SK-N-DZ (cell line): ENCODE data around the gene CD70.
"Not testable (repeated sequence)": the region's sequence is repeated elsewhere in the genome, so short reads cannot be mapped to it uniquely, and the experiment has no call there.

Experiments used
- DNase-seq: peaks from one replicate; pipeline ENCODE4 v3.0.0-alpha.2; 2015; ENCODE audit warnings: low spot score
- small RNA-seq, 2 experiments: library from RNA; depleted of rRNA; stranded (forward); fragments of <200 nt; gene quantifications; one replicate each; pipeline ENCODE3, GENCODE V24; 2014

CD70 gene

GRCh38 chr19:6572217-6572616, 18.7 kb downstream of the CD70 start:
- DNase-seq, result no peak

GRCh38 chr19:6571167-6571566, 19.8 kb downstream of the CD70 start:
- DNase-seq, result no peak

GRCh38 chr19:6570764-6571163, 20.2 kb downstream of the CD70 start:
- DNase-seq, result no peak

GRCh38 chr19:6568816-6569215, 22.1 kb downstream of the CD70 start:
- DNase-seq, result no peak

- DNase-seq, result no peak
These were observed 22.9 kb downstream of the CD70 start for GRCh38 chr19:6568010-6568526.

- not testable (repeated sequence) for DNase-seq
These were observed 24.2 kb downstream of the CD70 start for GRCh38 chr19:6566727-6567126.

GRCh38 chr19:6564393-6564792, 26.6 kb downstream of the CD70 start:
- no peak for DNase-seq

GRCh38 chr19:6562437-6562836, 28.5 kb downstream of the CD70 start:
- not testable (repeated sequence) for DNase-seq

GRCh38 chr19:6556480-6557195, 34.3 kb downstream of the CD70 start:
- DNase-seq, result no peak

- DNase-seq, result no peak
These were observed 34.9 kb downstream of the CD70 start for GRCh38 chr19:6556043-6556449.

GRCh38 chr19:6551607-6552450, 39.1 kb downstream of the CD70 start:
- no peak for DNase-seq

GRCh38 chr19:6551091-6551490, 39.9 kb downstream of the CD70 start:
- no peak for DNase-seq

GRCh38 chr19:6550679-6551078, 40.3 kb downstream of the CD70 start:
- not testable (repeated sequence) for DNase-seq

GRCh38 chr19:6543866-6544347, 47.0 kb downstream of the CD70 start:
- DNase-seq, result no peak

- no peak for DNase-seq
These were observed 49.8 kb downstream of the CD70 start for GRCh38 chr19:6540918-6541689.

GRCh38 chr19:6539514-6539913, 51.4 kb downstream of the CD70 start:
- no peak for DNase-seq

Small RNAs within 50 kb of the gene (small RNA-seq; reads per million reads assigned to genes)
- gene RF00019, result 0 reads per million in 2 experiments
